CD4-positive, alpha-beta T cell treated with Interleukin-15 for 4 hours (primary cell): ENCODE results near the gene WDR88.
"Not testable (repeated sequence)": the region's sequence is repeated elsewhere in the genome, so short reads cannot be mapped to it uniquely, and the experiment has no call there.

Experiments
- DNase-seq: peaks from one replicate; pipeline ENCODE4 v3.0.0-alpha.2; 2020; ENCODE audit warnings: low spot score

WDR88 gene

DNA sequence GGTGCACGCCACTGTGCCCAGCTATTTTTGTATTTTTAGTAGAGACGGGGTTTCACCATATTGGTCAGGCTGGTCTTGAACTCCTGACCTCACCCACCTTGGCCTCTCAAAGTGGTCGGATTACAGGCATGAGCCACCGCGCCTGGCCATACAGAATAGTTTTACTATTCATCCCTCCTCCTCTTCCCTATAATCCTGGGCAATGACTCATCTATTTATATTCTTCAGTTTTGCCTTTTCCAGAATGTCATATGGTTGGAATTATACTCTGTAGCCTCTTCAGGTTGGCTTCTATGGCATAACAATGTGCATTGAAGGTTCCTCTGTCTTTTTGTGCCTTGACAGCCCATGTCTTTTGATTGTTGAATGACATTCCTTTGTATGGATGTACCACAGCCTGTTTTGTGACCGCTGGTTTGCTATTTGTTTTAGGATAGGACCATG is 40.0 kb downstream of the WDR88 start:
- no peak for DNase-seq

GRCh38 chr19:33174186-33174585 is 42.3 kb downstream of the WDR88 start:
- no peak for DNase-seq

DNA sequence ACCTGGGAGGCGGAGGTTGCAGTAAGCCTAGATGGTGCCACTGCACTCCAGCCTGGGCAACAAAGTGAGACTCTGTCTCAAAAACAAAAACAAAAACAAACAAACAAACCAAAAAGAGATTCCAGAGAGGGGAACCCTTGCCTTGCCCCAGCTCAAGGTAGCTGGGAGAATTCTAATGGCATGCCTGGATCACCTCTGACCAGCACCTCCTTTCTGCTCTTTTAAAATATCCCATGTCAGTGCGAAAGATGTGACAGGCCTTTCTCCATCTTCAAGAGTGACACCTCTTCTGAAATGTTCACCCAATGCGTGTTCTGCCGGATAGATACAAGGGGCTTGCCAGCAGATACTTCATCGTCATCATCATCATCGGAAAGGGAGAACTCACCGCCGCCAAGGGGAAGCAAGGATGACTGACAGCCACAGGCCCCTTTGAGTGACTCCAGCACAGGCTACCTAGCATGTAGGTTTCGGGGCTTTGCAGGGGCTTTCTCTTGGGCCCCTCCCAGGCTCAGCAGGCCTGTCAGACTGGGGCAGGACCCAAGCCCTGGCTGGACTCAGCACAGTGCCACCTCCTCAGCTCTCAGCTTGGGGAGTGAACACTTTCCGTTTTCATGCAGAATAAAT is 43.4 kb downstream of the WDR88 start:
- no peak for DNase-seq

GRCh38 chr19:33175886-33176669 is 44.2 kb downstream of the WDR88 start:
- peak; percentile 6 for DNase-seq

GRCh38 chr19:33176670-33177416 is 44.9 kb downstream of the WDR88 start:
- peak; percentile 97 for DNase-seq

GRCh38 chr19:33177417-33177979 is 45.6 kb downstream of the WDR88 start:
- DNase-seq: peak; percentile 83

- no peak for DNase-seq
Observed at GRCh38 chr19:33186431-33187182, 54.7 kb downstream of the WDR88 start.

GRCh38 chr19:33187183-33187540 is 55.2 kb downstream of the WDR88 start:
- no peak for DNase-seq

DNA sequence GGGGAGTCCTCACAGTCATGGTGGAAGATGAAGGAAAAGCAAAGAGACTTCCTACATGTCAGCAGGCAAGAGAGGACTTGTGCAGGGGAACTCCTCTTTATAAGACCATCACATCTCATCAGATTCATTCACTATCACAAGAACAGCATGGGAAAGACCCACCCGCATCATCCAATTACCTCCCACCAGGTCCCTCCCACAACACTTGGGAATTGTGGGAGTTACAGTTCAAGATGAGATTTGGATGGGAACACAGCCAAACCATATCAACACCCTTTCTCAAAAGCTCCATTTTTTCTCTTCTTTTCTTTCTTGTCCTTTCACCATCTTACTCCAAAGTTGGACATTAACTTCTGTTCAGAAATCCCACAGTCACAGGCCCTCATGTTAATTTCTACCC is 57.5 kb downstream of the WDR88 start:
- DNase-seq: no peak

GRCh38 chr19:33191092-33191491 is 59.2 kb downstream of the WDR88 start:
- not testable (repeated sequence) for DNase-seq

- DNase-seq: no peak
Observed at GRCh38 chr19:33191501-33191900, 59.6 kb downstream of the WDR88 start.

GRCh38 chr19:33192010-33192409 is 60.1 kb downstream of the WDR88 start:
- no peak for DNase-seq

GRCh38 chr19:33193269-33193864 is 61.5 kb downstream of the WDR88 start:
- DNase-seq: no peak

GRCh38 chr19:33193865-33194362 is 62.0 kb downstream of the WDR88 start, which contains the start of gene LRP3:
LRP3 (plus strand) TSS chr19:33194330; CDS start chr19:33194786, 456 bp downstream.
- DNase-seq: no peak

- DNase-seq: no peak
Observed at GRCh38 chr19:33194532-33194885, 62.6 kb downstream of the WDR88 start.

DNA sequence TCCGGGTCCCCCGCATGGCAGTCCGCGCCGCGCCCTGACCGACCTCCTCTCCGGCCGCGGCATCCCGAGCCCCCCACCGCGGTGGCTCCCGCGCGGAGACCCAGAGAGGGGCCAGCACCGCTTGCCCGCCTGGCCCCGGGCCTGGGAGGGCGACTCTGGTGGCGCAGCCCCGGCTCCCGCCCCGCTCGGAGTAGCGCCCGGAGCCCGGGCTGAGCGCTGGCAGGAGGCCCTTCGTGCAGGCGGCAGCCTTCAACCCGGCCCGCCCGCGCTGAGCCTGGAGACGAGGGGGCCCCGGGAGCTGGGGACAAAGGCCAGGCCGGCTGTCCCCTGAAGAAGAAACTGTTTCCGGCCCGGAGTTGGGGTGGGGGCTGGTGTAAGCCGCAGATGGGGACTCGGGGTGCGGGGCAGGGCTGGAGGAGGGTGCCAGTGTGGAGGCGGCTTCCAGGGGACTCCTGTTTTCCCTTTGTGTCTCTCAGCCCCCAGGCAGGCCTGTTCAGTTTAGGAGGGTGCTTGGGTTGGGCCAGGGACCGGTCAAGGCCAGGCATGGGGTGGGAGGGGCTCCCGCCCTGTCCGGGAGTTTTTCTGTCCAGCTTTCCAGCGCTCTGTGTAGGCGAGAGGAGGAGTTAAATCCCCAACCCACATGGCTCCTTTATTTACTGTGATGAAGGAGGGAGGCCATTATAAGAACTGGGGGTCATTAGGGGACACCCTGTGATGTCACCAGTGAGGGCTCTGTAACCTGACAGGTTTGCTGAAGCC is 63.2 kb downstream of the WDR88 start:
- no peak for DNase-seq

- no peak for DNase-seq
Observed at GRCh38 chr19:33195645-33196347, 63.9 kb downstream of the WDR88 start.

DNA sequence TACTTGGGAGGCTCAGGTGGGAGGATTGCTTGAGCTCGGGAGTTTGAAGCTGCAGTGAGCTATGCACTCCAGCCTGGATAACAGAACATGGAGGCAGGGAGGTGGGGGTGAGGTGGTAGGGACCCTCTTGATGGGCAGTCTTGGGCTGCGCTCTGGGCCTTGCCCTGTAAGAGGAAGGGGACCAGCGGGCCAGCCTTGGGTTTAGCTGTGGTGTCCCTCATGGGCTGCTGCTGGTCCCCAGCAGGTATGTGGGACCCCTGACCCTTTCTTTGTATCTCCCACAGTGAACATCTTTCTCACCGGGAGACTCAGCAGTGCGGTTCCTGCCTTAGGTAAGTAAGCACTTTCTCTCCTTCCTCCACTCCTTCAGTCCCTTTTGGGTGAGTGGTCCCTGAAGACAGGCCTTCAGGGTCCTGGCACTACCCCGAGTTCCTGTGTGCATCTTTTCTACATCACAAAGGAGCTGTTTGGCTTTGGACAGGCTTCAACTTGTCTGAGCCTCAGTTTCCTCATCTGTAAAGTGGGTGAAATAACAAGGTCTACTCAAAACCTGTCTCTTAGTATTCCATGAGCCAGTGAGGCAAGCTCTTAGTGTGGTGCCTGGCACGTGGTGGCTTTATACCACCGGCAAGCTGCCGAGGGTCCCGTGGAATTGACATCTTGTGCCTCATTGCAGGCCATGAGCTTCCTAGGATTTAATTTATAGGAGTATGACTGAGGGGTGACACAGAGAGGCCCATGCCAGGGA is 64.7 kb downstream of the WDR88 start:
- DNase-seq: no peak

GRCh38 chr19:33197591-33198000 is 65.7 kb downstream of the WDR88 start:
- DNase-seq: no peak
